ENCODE results near the gene CD86.

CD86 gene

GRCh38 chr3:122060040-122060698 lies 5.0 kb downstream of the CD86 start:
- DNase-seq, result no peak

GRCh38 chr3:122063908-122064307 lies 8.7 kb downstream of the CD86 start:
- DNase-seq, result no peak

- DNase-seq, result no peak
Measured at GRCh38 chr3:122064326-122064725, 9.2 kb downstream of the CD86 start.

- DNase-seq, result no peak
Measured at GRCh38 chr3:122066331-122067213, 11.4 kb downstream of the CD86 start.

DNA sequence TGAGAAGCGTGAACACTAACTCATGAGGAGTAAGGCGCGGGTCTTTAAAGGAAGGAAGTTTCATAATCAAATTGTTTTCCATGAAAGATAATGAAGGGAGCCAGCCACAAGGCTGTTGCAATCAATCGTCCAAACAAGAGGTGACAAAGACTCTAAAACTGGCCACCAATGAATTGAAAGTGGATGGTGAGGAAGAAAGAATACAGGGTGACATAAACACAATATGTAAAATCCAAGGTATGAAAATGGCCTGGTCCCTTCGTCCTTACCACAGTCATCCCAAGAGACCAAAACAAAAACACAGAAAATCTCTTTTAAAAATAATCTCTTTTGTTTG lies 12.0 kb downstream of the CD86 start:
- DNase-seq, result no peak

DNA sequence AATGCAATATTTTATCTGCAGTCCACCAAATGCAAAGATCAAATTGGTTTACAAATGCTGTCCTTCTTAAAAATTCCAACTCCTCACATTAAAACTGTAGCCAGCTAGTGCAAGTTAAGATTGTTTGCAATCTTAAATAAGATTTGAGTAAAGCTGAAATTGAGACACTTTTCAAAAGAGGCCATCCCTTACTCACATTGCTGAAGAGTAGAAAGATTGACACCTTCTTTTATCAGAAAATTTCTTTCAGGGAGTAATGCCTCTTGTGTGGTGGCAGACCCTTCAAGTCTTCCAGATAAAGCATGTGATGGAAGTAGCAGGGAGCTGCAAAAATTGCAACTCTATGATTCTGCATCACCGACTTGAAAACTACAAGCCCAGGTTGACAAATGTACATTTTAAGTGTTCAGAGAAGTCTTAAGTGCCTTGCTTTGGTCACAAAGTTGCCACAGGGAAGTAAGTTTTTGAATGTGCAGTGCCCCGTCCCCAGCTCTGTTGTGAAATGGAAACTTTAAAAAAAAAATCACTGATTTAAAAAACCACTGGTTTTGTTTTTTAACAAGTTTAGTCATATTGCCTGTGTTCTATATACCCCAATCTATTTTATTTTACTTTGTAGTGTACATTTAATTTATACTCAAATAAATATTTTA lies 12.6 kb downstream of the CD86 start:
- no peak for DNase-seq

DNA sequence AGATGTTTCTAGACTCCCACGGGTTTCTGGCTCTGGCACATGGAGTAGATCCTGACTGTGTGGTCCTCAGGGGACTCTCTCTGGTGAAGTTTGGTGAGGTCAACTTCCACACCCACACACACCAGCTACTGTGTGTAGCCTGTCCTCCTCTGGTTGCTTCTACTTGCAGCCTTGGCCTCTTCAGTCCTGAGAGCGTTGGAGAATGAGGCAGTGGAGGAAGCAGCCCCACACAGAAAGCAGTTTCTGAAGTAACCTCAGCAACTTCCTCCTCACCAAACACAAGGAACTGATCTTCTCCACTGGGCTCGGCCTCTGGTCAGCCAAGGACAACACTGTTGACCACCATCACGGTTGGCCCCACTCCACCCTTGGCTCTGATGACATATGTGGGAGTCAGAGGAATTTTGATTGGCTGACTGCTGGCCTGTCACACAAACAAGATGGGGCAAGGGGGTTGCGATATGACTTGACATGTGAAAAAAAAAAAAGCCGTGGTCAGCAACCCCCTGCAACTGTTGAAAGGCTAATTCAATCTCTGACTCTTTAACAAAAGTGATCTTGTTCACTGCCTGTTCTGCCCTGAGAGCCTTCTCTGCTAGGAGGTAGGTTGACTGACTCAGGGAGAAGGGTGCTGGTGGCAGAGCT lies 19.6 kb downstream of the CD86 start:
- DNase-seq, result no peak

GRCh38 chr3:122076491-122077292 lies 21.5 kb downstream of the CD86 start:
- no peak for DNase-seq

- DNase-seq, result no peak
Measured at GRCh38 chr3:122077293-122078234, 22.4 kb downstream of the CD86 start.

GRCh38 chr3:122078235-122078935 lies 23.2 kb downstream of the CD86 start:
- DNase-seq, result no peak

GRCh38 chr3:122079524-122080206 lies 24.5 kb downstream of the CD86 start:
- DNase-seq, result no peak

DNA sequence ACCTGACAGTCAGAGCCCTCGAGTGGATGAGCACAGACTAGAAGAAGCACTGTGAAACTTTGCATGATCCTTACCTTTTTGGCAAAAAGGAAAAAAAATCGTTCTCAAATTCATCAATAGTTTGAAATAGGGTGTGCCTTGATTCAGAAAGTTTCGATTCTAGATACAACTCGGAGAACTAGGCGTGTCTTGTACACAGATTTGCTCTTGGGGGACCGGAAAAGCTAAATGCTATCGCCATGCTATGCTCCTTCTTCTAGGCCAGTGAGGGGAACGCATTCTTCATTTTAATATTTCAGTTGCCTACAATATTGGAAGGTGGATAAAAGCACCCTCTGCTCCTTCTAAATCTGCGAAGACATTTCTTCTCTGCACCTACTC lies 25.0 kb downstream of the CD86 start:
- DNase-seq, result no peak

DNA sequence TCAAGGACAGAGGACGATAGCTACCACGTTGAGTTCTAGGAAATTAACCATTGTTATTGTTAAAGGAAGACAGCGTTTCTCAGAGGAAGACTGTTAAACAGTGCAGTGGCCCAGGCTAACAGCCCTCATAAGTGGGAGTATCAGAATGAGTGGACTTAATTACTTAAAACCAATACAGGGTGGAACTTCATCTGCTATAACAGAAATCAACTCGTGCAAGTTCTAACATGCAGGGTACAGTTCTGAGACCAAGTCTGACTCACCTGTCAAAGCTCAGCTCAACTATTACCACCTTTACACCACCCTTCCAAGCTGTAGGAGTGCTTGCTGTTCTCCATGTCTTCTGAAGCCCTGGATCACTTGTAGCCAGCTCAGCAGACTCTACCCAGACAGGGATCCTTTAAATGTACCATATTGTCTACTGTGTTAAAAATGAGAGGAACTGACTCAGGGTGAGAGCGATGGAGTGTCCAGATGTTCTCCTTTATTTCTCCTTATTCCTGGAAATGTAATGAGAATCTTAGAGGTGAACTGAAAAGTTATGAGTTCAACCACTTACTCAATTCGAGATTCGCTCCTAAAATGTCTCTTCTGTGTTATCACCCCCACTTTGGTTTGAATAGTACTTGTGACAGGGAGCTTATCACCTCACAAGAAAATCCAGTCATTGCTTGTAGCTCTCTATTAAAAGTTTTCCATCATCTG lies 26.5 kb downstream of the CD86 start:
- no peak for DNase-seq

DNA sequence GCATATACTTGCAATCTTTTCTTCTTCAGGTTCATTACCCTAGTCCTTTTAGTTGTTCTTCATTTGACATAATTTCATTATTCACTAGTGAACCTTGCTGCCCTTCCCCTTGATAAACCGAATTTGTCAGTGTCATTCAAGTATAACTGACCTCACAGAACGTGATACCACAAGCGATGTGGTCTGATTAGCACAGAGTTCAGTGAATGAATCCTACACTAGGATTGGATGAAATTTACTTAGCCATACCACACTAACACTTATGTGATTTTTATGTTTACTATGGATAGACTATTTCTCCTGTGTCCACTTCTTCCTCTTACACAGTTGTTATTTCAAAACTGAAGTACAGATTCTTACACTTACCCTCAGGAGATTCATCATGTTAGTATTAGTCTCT lies 27.2 kb downstream of the CD86 start:
- no peak for DNase-seq

DNA sequence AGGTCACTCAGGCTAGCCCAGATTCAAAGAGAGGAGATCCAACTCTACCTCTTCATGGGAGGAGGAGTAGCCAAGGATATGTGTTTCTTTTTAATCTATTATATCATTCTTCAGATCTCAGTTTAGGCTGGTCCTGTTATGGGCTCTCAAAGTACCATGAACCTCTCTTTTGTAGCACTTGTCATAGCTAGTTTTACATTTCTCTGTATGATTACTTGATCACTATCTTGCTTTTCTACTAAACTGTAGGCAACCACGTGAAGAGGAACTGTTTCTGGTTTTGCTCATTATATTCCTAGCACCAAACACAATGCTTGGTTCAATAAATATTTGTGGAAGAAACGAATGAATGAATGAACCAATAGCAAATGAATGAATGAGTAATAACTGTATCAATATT lies 29.6 kb downstream of the CD86 start:
- DNase-seq, result no peak

- DNase-seq, result no peak
Measured at GRCh38 chr3:122085673-122086072, 30.5 kb downstream of the CD86 start.

- no peak for DNase-seq
Measured at GRCh38 chr3:122088531-122088930, 33.4 kb downstream of the CD86 start.

DNA sequence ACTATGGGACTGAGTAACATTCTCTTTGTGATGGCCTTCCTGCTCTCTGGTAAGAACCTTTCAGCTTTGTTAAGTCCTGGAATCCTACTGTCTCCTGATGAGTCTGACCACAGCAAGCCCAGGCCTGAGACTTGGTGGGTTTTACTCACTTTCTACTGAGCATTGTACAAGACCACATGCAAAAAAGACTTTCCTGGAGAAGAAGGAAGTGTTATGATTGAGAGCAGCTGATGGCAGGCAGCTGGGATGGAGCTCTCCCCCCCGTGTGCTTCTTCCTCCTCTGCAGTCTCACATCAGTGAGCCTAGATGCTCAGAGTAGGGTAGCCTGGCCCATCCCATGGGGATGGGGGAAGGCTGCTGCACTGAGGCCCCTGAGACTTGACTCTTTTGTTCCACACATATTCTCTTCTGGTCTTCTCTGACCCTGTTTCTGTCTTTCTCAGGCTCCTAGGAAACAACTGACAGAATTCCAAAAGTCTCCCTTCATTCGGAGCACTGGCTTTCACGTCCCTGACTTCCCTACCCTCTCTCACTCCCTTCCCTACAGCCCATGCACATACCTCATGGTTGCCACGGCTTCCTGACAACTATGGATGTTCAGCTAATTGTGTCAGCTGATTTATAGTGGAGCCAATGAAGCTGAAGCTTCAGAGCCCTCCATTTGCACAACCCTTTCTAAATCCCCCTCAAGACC lies 36.6 kb downstream of the CD86 start:
- no peak for DNase-seq

All from activated gamma-delta T cell (primary cell).